ENCODE measurements around the gene OR56B4. TPM values are rescaled to one million over a fixed set of nuclear protein-coding genes. Genes with fewer than 3 reads are reported as not detected.

The OR56B4 gene
- polyA plus RNA-seq, 4 donors, result 0.31 TPM; not detected in 3

DNA sequence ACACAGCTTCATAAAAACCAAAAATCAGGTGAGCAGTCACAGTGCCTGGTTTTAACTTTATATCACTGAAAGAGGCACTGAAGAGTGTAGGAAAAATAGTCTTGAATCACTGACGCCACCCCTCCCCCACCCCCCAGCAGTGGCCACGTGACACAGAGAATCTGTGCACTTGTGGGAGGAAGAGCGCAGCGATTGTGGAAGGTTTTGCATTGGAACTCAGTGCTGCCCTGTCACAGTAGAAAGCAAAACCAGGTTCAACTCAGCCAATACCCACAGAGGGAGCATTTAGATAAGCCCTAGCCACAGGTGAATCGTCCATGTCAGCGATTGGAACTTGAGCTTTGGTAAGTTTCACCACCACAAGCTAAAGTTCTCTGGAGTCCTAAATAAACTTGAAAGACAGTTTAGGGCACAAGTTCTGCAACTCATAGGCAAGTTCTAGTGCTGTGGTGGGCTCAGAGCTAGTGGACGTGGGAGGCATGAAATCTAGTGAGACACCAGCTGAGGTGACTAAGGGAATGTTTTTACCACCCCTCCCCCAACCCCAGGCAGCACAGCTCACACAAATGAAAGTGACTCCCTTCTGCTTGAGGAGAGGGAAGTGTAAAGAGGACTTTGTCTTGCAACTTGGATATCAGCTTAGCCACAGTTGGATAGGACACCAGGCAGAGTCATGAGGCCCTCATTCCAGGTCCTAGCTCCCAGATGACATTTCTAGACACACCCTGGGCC is 49.3 kb downstream of the OR56B4 start:
- peak; percentile 3 to 52 for DNase-seq
- H3K4me1 ChIP-seq (ENCODE audit: control insufficient read depth in 3 of 3, insufficient read depth in 2 of 3, low read depth in 1 of 3, low read length in 2 of 3), result peaks cover 0 to 3% (median 0%) of the 10 kb centered on the region in 3 donors
- no peak overlapping the region for H3K4me3 ChIP-seq (ENCODE audit: low read depth in 1 of 3, low read length in 3 of 3)
- no peak for FAIRE-seq
- H3K36me3 ChIP-seq (ENCODE audit: control insufficient read depth in 3 of 3, insufficient read depth in 2 of 3, low read depth in 1 of 3, low read length in 3 of 3), result no peaks in the 10 kb centered on the region
- H3K27ac ChIP-seq (ENCODE audit: low read depth in 1 of 3, low read length in 2 of 3), result peak overlapping the region in 1 of 3 donors; percentile 5
- no peaks in the 10 kb centered on the region for H3K27me3 ChIP-seq (ENCODE audit: control insufficient read depth in 3 of 3, insufficient read depth in 3 of 3, low read length in 3 of 3)
- no peaks in the 10 kb centered on the region for H3K9me3 ChIP-seq (ENCODE audit: control insufficient read depth in 2 of 2, insufficient read depth in 1 of 2, low read depth in 1 of 2, low read length in 1 of 2)
- WGBS, 3 donors, result 68 to 82% (median 73%) methylated on average over 7 of the region's 7 CpGs

Other genes with a start within 250 kb of the OR56B4 start
- gene OR52E8, start 250.0 kb upstream of the OR56B4 start, polyA plus RNA-seq, result not detected
- gene OR52E4, start 227.1 kb upstream of the OR56B4 start, polyA plus RNA-seq, result not detected
- gene OR52E5, start 214.5 kb upstream of the OR56B4 start, polyA plus RNA-seq, result not detected
- not detected for gene OR56A3, start 165.4 kb upstream of the OR56B4 start, polyA plus RNA-seq
- gene OR56A5, start 139.2 kb upstream of the OR56B4 start, polyA plus RNA-seq, result not detected
- not detected for gene OR52L1, start 120.7 kb upstream of the OR56B4 start, polyA plus RNA-seq
- under 1 TPM in 1 of 4 donors, not detected in 3; 0.01 TPM for gene OR56A4, start 100.7 kb upstream of the OR56B4 start, polyA plus RNA-seq
- gene OR56A1, start 76.9 kb upstream of the OR56B4 start, polyA plus RNA-seq, result under 1 TPM in 1 of 4 donors, not detected in 3; under 0.01 TPM
- not detected for gene OR52B2, start 62.6 kb downstream of the OR56B4 start, polyA plus RNA-seq
- gene OR52W1, start 91.5 kb downstream of the OR56B4 start, polyA plus RNA-seq, result under 1 TPM in 1 of 4 donors, not detected in 3; 0.12 TPM
- under 1 TPM in 1 of 4 donors, not detected in 3; 0.66 TPM for gene C11orf42, start 97.9 kb downstream of the OR56B4 start, polyA plus RNA-seq
- 100 to 1,000 TPM in 3 of 4 donors, 10 to 100 TPM in 1; 63.4 to 157 (median 121) TPM for gene FHIP1B, start 127.0 kb downstream of the OR56B4 start, polyA plus RNA-seq
- under 1 TPM in 2 of 4 donors, not detected in 2; 0.09 to 0.32 TPM for gene CNGA4, start 131.4 kb downstream of the OR56B4 start, polyA plus RNA-seq
- gene CCKBR, start 152.2 kb downstream of the OR56B4 start, polyA plus RNA-seq, result under 1 TPM in 2 of 4 donors, not detected in 2; 0.06 TPM
- gene CAVIN3, start 212.8 kb downstream of the OR56B4 start, polyA plus RNA-seq, result 10 to 100 TPM in 3 of 4 donors, 1 to 10 TPM in 1; 2.0 to 29.6 (median 12.3) TPM